Keratinocyte (primary cell): ENCODE data around the gene STK24. TPM values are rescaled to one million over a fixed set of nuclear protein-coding genes. Genes with fewer than 3 reads are reported as not detected.

Experiments used
- DNase-seq: peaks from one replicate; pipeline ENCODE4 v3.0.0-alpha.2; 2011; ENCODE audit warnings: low read depth, missing footprints, low spot score
- FAIRE-seq: peaks from 2 replicates; lab custom pipeline; 2011; peaks lifted over from hg19 to GRCh38; lab: Jason Lieb, UNC
- H2AFZ ChIP-seq: 2 replicates; pipeline ENCODE4 v1.6.0; 2012; ENCODE audit warnings: low read length, control low read depth, inconsistent platforms; ENCODE audit not compliant: control insufficient read depth
- H3K27ac ChIP-seq: 2 replicates; pipeline ENCODE4 v1.5.1; 2011; ENCODE audit warnings: low read length; ENCODE audit not compliant: control insufficient read depth, insufficient read depth
- H3K27me3 ChIP-seq: 3 replicates; pipeline ENCODE4 v1.6.0; 2011; ENCODE audit warnings: low read length; ENCODE audit not compliant: control insufficient read depth, insufficient read depth; ENCODE audit errors: extremely low read depth
- H3K36me3 ChIP-seq, 2 experiments: 2 replicates in 1 of 2; 3 replicates in 1 of 2; pipeline ENCODE4 v1.5.1; 2011; ENCODE audit warnings: low read length in 2 of 2, mild to moderate bottlenecking in 1 of 2; ENCODE audit not compliant: control insufficient read depth in 2 of 2, insufficient read depth in 2 of 2; ENCODE audit errors: extremely low read depth in 1 of 2
- H3K4me1 ChIP-seq: 3 replicates; pipeline ENCODE4 v1.5.1; 2011; ENCODE audit warnings: low read length; ENCODE audit not compliant: control insufficient read depth, insufficient read depth; ENCODE audit errors: extremely low read depth
- H3K4me2 ChIP-seq: 3 replicates; pipeline ENCODE4 v1.6.0; 2011; ENCODE audit warnings: low read depth, low read length; ENCODE audit not compliant: control insufficient read depth, insufficient read depth; ENCODE audit errors: extremely low read depth
- H3K4me3 ChIP-seq, 3 experiments: fragments of 200-600 bp in 1 of 3; sonication (generic) in 1 of 3; 2 replicates in 2 of 3; 3 replicates in 1 of 3; pipeline ENCODE4 v1.5.1; 2011 to 2016; ENCODE audit warnings: low read length in 3 of 3, mild to moderate bottlenecking in 3 of 3, control low read depth in 2 of 3, inconsistent platforms in 1 of 3, low read depth in 1 of 3, mixed read lengths in 1 of 3, mixed run types in 1 of 3, moderate library complexity in 1 of 3; ENCODE audit not compliant: control insufficient read depth in 2 of 3, insufficient read depth in 2 of 3; ENCODE audit errors: extremely low read depth in 1 of 3
- H3K79me2 ChIP-seq: 2 replicates; pipeline ENCODE4 v1.6.0; 2012; ENCODE audit warnings: low read length; ENCODE audit not compliant: control insufficient read depth, insufficient read depth
- H3K9ac ChIP-seq: 3 replicates; pipeline ENCODE4 v1.6.0; 2011; ENCODE audit warnings: low read length; ENCODE audit not compliant: control insufficient read depth, insufficient read depth; ENCODE audit errors: extremely low read depth
- H3K9me1 ChIP-seq: 3 replicates; pipeline ENCODE4 v1.6.0; 2011; ENCODE audit warnings: low read length; ENCODE audit not compliant: control insufficient read depth, insufficient read depth; ENCODE audit errors: extremely low read depth
- H3K9me3 ChIP-seq: 2 replicates; pipeline ENCODE4 v1.5.1; 2012; ENCODE audit warnings: low read depth, low read length; ENCODE audit not compliant: control insufficient read depth
- H4K20me1 ChIP-seq: 3 replicates; pipeline ENCODE4 v1.6.0; 2011; ENCODE audit warnings: low read length; ENCODE audit not compliant: control insufficient read depth, insufficient read depth; ENCODE audit errors: extremely low read depth
- EZH2 ChIP-seq: IDR thresholded peaks from one replicate; pipeline ENCODE4 v1.6.1; 2012; ENCODE audit warnings: inconsistent platforms, mild to moderate bottlenecking, low read length, moderate library complexity
- dilution Hi-C: fragments of 300-500 bp; cut with MboI; formaldehyde crosslinking; loops from one replicate; pipeline ENCODE4 v1.7.0; 2020; ENCODE audit warnings: low sequenced_read_pairs; ENCODE audit not compliant: extremely low pct_ligation_motif_present
- polyA plus RNA-seq, 5 experiments: library from polyadenylated mRNA; depleted of rRNA in 3 of 5; stranded (reverse) in 3 of 5; stranded (forward) in 1 of 5; unstranded in 1 of 5; fragments of >200 nt; gene quantifications; 1 replicate in 1 of 5; 2 replicates in 3 of 5; 3 replicates in 1 of 5; pipeline versions ENCODE4 v1.2.1 to v1.2.3, GENCODE V29; 2011 to 2012; ENCODE audit warnings: missing spikeins in 2 of 5, low read depth in 1 of 5, low replicate concordance in 1 of 5
- TF ChIP-seq, protein P1 (sequence below), 3 experiments: IDR thresholded peaks in 1 of 3; conservative IDR thresholded peaks in 1 of 3; optimal IDR thresholded peaks in 1 of 3; 2 replicates in 2 of 3; 3 replicates in 1 of 3; pipeline versions ENCODE3 to v1.5.1; 2011; ENCODE audit warnings: low read length in 3 of 3, mild to moderate bottlenecking in 3 of 3, moderate library complexity in 2 of 3, control low read depth in 1 of 3, inconsistent platforms in 1 of 3; ENCODE audit not compliant: insufficient read depth in 2 of 3; ENCODE audit errors: extremely low read depth in 1 of 3

The STK24 gene
- polyA plus RNA-seq, 1 donor (not counting 4 experiments of a cell fraction or from before 2014, with no cell fraction given) = 81.6 TPM

DNA sequence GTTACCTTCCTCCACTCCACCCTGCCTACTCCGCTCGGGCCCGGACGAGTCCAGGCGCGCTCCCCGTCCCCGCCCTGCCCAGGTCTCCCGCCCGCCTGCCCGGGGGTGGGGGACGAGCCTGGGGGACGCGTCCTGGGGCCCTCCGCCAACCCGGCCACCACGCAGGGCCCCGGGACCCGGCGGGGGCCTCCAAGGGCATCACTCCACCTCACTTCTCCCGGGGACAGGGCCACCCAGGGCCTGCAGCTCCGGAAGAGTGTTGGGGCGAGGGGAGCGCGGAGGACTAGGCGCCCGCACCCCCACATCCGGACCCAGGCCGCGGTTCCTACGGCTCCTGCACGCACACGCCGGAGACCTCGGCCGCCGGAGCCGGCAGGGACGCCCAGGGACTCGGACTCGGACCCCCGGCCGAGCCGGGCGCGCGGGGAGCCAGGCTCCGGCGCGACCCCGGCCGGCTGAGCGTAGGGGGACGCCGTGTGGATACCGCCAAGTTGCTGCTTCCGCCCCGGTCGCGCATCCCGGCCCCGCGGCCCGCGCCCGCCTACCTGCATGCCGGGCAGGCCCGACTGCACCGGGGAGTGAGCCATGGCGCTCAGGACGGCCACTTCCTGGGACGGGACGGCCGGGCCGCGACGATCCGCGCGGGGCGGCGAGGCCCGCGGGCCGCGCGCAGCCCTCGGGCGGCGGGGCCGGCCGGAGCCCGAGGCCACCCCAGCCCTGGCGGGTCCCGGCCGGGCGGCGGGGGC, 534 bp downstream of the STK24 start:
- H4K20me1 ChIP-seq = peaks cover 19% of the 10 kb centered on the region
- peak overlapping the region; percentile 80 for H3K27ac ChIP-seq
- DNase-seq (no peak), FAIRE-seq (no peak)
- no peaks in the 10 kb centered on the region for H3K9me3 ChIP-seq
- H3K27me3 ChIP-seq = no peaks in the 10 kb centered on the region
- peaks cover 52% of the 10 kb centered on the region for H3K79me2 ChIP-seq
- H3K4me2 ChIP-seq = no peak overlapping the region
- H3K4me1 ChIP-seq = peaks cover 37% of the 10 kb centered on the region
- peak overlapping the region; percentile 86 for H3K9ac ChIP-seq
- H2AFZ ChIP-seq = no peak overlapping the region
- TF ChIP-seq, protein P1, sequence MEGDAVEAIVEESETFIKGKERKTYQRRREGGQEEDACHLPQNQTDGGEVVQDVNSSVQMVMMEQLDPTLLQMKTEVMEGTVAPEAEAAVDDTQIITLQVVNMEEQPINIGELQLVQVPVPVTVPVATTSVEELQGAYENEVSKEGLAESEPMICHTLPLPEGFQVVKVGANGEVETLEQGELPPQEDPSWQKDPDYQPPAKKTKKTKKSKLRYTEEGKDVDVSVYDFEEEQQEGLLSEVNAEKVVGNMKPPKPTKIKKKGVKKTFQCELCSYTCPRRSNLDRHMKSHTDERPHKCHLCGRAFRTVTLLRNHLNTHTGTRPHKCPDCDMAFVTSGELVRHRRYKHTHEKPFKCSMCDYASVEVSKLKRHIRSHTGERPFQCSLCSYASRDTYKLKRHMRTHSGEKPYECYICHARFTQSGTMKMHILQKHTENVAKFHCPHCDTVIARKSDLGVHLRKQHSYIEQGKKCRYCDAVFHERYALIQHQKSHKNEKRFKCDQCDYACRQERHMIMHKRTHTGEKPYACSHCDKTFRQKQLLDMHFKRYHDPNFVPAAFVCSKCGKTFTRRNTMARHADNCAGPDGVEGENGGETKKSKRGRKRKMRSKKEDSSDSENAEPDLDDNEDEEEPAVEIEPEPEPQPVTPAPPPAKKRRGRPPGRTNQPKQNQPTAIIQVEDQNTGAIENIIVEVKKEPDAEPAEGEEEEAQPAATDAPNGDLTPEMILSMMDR (optimal IDR thresholded peaks at IDR 0.05 in 1 of 3, IDR thresholded peaks at IDR 0.05 in 1 of 3, conservative IDR thresholded peaks at IDR 0.05 in 1 of 3; ENCODE audit: extremely low read depth in 1 of 3, insufficient read depth in 2 of 3, low read length in 3 of 3) = no peak
- TF ChIP-seq EZH2 = no peak
- H3K36me3 ChIP-seq = peaks cover 0 to 6% of the 10 kb centered on the region in 2 experiments
- peak overlapping the region; percentile 70 to 93 (median 78) for H3K4me3 ChIP-seq
- dilution Hi-C loops = no loop called here
- H3K9me1 ChIP-seq = peaks cover 2% of the 10 kb centered on the region

DNA sequence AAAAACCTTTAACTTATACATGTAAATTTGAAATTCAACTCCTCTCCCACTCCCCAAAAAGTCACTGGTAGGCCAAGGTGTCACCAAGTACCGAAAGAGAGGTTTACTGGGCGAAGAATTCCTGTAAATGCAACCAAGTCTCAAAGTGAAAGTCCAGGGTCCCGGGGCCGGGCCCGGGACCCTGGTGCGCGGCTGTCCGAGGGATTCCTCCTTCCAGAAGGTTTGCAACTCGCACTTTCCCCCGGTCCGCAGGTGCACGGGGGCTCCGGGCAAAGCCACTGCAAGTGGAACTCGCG, 1.1 kb downstream of the STK24 start:
- peak overlapping the region; percentile 80 for H3K27ac ChIP-seq
- peak overlapping the region; percentile 97 for H3K4me2 ChIP-seq
- peaks cover 0 to 6% of the 10 kb centered on the region in 2 experiments for H3K36me3 ChIP-seq
- FAIRE-seq (no peak), DNase-seq (no peak)
- peaks cover 57% of the 10 kb centered on the region for H3K79me2 ChIP-seq
- no peaks in the 10 kb centered on the region for H3K27me3 ChIP-seq
- H4K20me1 ChIP-seq = peaks cover 19% of the 10 kb centered on the region
- peaks cover 2% of the 10 kb centered on the region for H3K9me1 ChIP-seq
- dilution Hi-C loops = no loop called here
- TF ChIP-seq, protein P1 (optimal IDR thresholded peaks at IDR 0.05 in 1 of 3, IDR thresholded peaks at IDR 0.05 in 1 of 3, conservative IDR thresholded peaks at IDR 0.05 in 1 of 3; ENCODE audit: extremely low read depth in 1 of 3, insufficient read depth in 2 of 3, low read length in 3 of 3) = no peak
- no peak for TF ChIP-seq EZH2
- peak overlapping the region; percentile 86 for H3K9ac ChIP-seq
- H3K9me3 ChIP-seq = no peaks in the 10 kb centered on the region
- H3K4me3 ChIP-seq = peak overlapping the region; percentile 70 to 93 (median 78)
- H2AFZ ChIP-seq = no peak overlapping the region
- peaks cover 42% of the 10 kb centered on the region for H3K4me1 ChIP-seq
